CMK (cell line): ENCODE results near the gene MAT2A.
"Not testable (repeated sequence)": the region's sequence is repeated elsewhere in the genome, so short reads cannot be mapped to it uniquely, and the experiment has no call there.

Experiments used
- DNase-seq: peaks from one replicate; pipeline ENCODE4 v3.0.0-alpha.2; 2010; ENCODE audit warnings: low read depth

MAT2A gene

GRCh38 chr2:85547859-85548607 lies 9.1 kb downstream of the MAT2A start:
- no peak for DNase-seq

GRCh38 chr2:85548608-85548900 lies 9.6 kb downstream of the MAT2A start:
- DNase-seq: no peak

GRCh38 chr2:85549095-85549494 lies 10.1 kb downstream of the MAT2A start:
- DNase-seq: no peak

GRCh38 chr2:85549826-85550225 lies 10.9 kb downstream of the MAT2A start:
- no peak for DNase-seq

- no peak for DNase-seq
These were observed 11.5 kb downstream of the MAT2A start for GRCh38 chr2:85550486-85550885.

GRCh38 chr2:85551698-85552678 lies 13.0 kb downstream of the MAT2A start:
- DNase-seq: peak; percentile 68

GRCh38 chr2:85553184-85553583 lies 14.2 kb downstream of the MAT2A start:
- DNase-seq: no peak

- no peak for DNase-seq
These were observed 16.1 kb downstream of the MAT2A start for GRCh38 chr2:85554980-85555612.

- DNase-seq: no peak
These were observed 18.2 kb downstream of the MAT2A start for GRCh38 chr2:85557130-85557529.

- no peak for DNase-seq
These were observed 19.2 kb downstream of the MAT2A start for GRCh38 chr2:85558160-85558559.

- DNase-seq: not testable (repeated sequence)
These were observed 21.4 kb downstream of the MAT2A start for GRCh38 chr2:85560403-85560726.

GRCh38 chr2:85560812-85561279 lies 21.9 kb downstream of the MAT2A start:
- DNase-seq: no peak

- DNase-seq: peak; percentile 88
These were observed 22.6 kb downstream of the MAT2A start, which contains the start of gene GGCX for GRCh38 chr2:85561280-85562212. GGCX (minus strand) TSS chr2:85561493; CDS start chr2:85561428, 65 bp downstream.

GRCh38 chr2:85564144-85564563 lies 25.2 kb downstream of the MAT2A start:
- DNase-seq: no peak

GRCh38 chr2:85566265-85566664 lies 27.3 kb downstream of the MAT2A start:
- no peak for DNase-seq

- DNase-seq: no peak
These were observed 36.8 kb downstream of the MAT2A start for GRCh38 chr2:85575739-85576138.

- DNase-seq: no peak
These were observed 38.1 kb downstream of the MAT2A start for GRCh38 chr2:85577063-85577385.

GRCh38 chr2:85577386-85578242 lies 38.6 kb downstream of the MAT2A start, which contains the start of gene VAMP8:
VAMP8 (plus strand) TSS chr2:85577586; CDS start chr2:85577647, 61 bp downstream.
- no peak for DNase-seq

- no peak for DNase-seq
These were observed 39.5 kb downstream of the MAT2A start for GRCh38 chr2:85578243-85579180.
